ENCODE measurements around the gene INPP5A. TPM values are rescaled to one million over a fixed set of nuclear protein-coding genes. Genes with fewer than 3 reads are reported as not detected.
"Not testable (repeated sequence)": the region's sequence is repeated elsewhere in the genome, so short reads cannot be mapped to it uniquely, and the experiment has no call there.

Gene INPP5A
- total and polyA plus RNA-seq, 4 donors: 12.4 to 39.9 (median 28.2) TPM

GRCh38 chr10:132596742-132597279 is 59.2 kb downstream of the INPP5A start:
- no peak for ATAC-seq (ENCODE audit: insufficient read depth, low FRiP score)
- Histone ChIP-seq H3K27me3 (ENCODE audit: control insufficient read depth in 3 of 3, insufficient read depth in 3 of 3, low read length in 2 of 3) (no peaks in the 10 kb centered on the region), H3K36me3 (ENCODE audit: control insufficient read depth in 4 of 4, insufficient read depth in 4 of 4, low read length in 4 of 4) (no peaks in the 10 kb centered on the region), H3K4me1 (ENCODE audit: control insufficient read depth in 5 of 5, insufficient read depth in 5 of 5, low read length in 5 of 5) (peaks cover 7 to 37% (median 21%) of the 10 kb centered on the region in 5 donors), H3K27ac (ENCODE audit: low read depth in 1 of 2, low read length in 1 of 2) (no peak overlapping the region), H3K9me3 (ENCODE audit: control insufficient read depth in 4 of 4, insufficient read depth in 3 of 4, low read length in 3 of 4) (peaks cover 0 to 7% (median 2%) of the 10 kb centered on the region in 4 donors), H3K4me3 (no peak overlapping the region), H3K9ac (ENCODE audit: insufficient read depth in 1 of 2, low read length in 2 of 2) (no peak overlapping the region)
- no peak for DNase-seq
- no peak for TF ChIP-seq CTCF (IDR thresholded peaks at IDR 0.05; ENCODE audit: control extremely low read depth, extremely low read depth)
- 94 to 97% methylated on average over 21 of the region's 21 CpGs for WGBS, 2 donors

GRCh38 chr10:132597654-132598053 is 60.1 kb downstream of the INPP5A start:
- DNase-seq: no peak
- no peaks in the 10 kb centered on the region for H3K36me3 ChIP-seq (ENCODE audit: control insufficient read depth in 4 of 4, insufficient read depth in 4 of 4, low read length in 4 of 4)
- H3K9ac ChIP-seq (ENCODE audit: insufficient read depth in 1 of 2, low read length in 2 of 2): no peak overlapping the region
- WGBS, 2 donors: 93% methylated on average over 21 of the region's 21 CpGs
- ATAC-seq (ENCODE audit: insufficient read depth, low FRiP score): no peak
- no peak overlapping the region for H3K27ac ChIP-seq (ENCODE audit: low read depth in 1 of 2, low read length in 1 of 2)
- no peak for TF ChIP-seq CTCF (IDR thresholded peaks at IDR 0.05; ENCODE audit: control extremely low read depth, extremely low read depth)
- H3K27me3 ChIP-seq (ENCODE audit: control insufficient read depth in 3 of 3, insufficient read depth in 3 of 3, low read length in 2 of 3): no peaks in the 10 kb centered on the region
- peaks cover 5 to 35% (median 21%) of the 10 kb centered on the region in 5 donors for H3K4me1 ChIP-seq (ENCODE audit: control insufficient read depth in 5 of 5, insufficient read depth in 5 of 5, low read length in 5 of 5)
- peaks cover 0 to 7% (median 2%) of the 10 kb centered on the region in 4 donors for H3K9me3 ChIP-seq (ENCODE audit: control insufficient read depth in 4 of 4, insufficient read depth in 3 of 4, low read length in 3 of 4)
- H3K4me3 ChIP-seq: no peak overlapping the region

GRCh38 chr10:132599023-132599618 is 61.5 kb downstream of the INPP5A start:
- H3K27ac ChIP-seq (ENCODE audit: low read depth in 1 of 2, low read length in 1 of 2); H3K36me3 ChIP-seq (ENCODE audit: control insufficient read depth in 4 of 4, insufficient read depth in 4 of 4, low read length in 4 of 4); DNase-seq; H3K4me3 ChIP-seq; H3K9me3 ChIP-seq (ENCODE audit: control insufficient read depth in 4 of 4, insufficient read depth in 3 of 4, low read length in 3 of 4); ATAC-seq (ENCODE audit: insufficient read depth, low FRiP score); H3K9ac ChIP-seq (ENCODE audit: insufficient read depth in 1 of 2, low read length in 2 of 2); H3K27me3 ChIP-seq (ENCODE audit: control insufficient read depth in 3 of 3, insufficient read depth in 3 of 3, low read length in 2 of 3): not testable (repeated sequence)
- 96 to 98% methylated on average over 9 of the region's 9 CpGs for WGBS, 2 donors
- peaks cover 0 to 30% (median 21%) of the 10 kb centered on the region in 5 donors for H3K4me1 ChIP-seq (ENCODE audit: control insufficient read depth in 5 of 5, insufficient read depth in 5 of 5, low read length in 5 of 5)

- Histone ChIP-seq H3K4me1 (ENCODE audit: control insufficient read depth in 5 of 5, insufficient read depth in 5 of 5, low read length in 5 of 5) (peaks cover 0 to 24% (median 17%) of the 10 kb centered on the region in 5 donors), H3K27me3 (ENCODE audit: control insufficient read depth in 3 of 3, insufficient read depth in 3 of 3, low read length in 2 of 3) (no peaks in the 10 kb centered on the region), H3K36me3 (ENCODE audit: control insufficient read depth in 4 of 4, insufficient read depth in 4 of 4, low read length in 4 of 4) (no peaks in the 10 kb centered on the region), H3K9me3 (ENCODE audit: control insufficient read depth in 4 of 4, insufficient read depth in 3 of 4, low read length in 3 of 4) (peaks cover 0 to 8% (median 4%) of the 10 kb centered on the region in 4 donors), H3K27ac (ENCODE audit: low read depth in 1 of 2, low read length in 1 of 2) (no peak overlapping the region), H3K4me3 (no peak overlapping the region), H3K9ac (ENCODE audit: insufficient read depth in 1 of 2, low read length in 2 of 2) (no peak overlapping the region)
- 93 to 96% methylated on average over 3 of the region's 3 CpGs for whole genome bisulfite sequencing, 2 donors
- no peak for DNase-seq
- no peak for ATAC-seq (ENCODE audit: insufficient read depth, low FRiP score)
- no peak for TF ChIP-seq CTCF (IDR thresholded peaks at IDR 0.05; ENCODE audit: control extremely low read depth, extremely low read depth)
Measured at GRCh38 chr10:132599732-132600131, 62.1 kb downstream of the INPP5A start.
